Dedifferentiated amniotic fluid mesenchymal stem cell (primary cell): Measurements from ENCODE around the gene ZNF442.
"Not testable (repeated sequence)": the region's sequence is repeated elsewhere in the genome, so short reads cannot be mapped to it uniquely, and the experiment has no call there.

ENCODE experiments used
- DNase-seq: peaks from one replicate; pipeline ENCODE4 v3.0.0-alpha.2; 2016; ENCODE audit errors: extremely low spot score

ZNF442 gene

GRCh38 chr19:12365236-12366162 is at the start of gene ZNF442:
TSS of gene ZNF442 (minus strand) at chr19:12365683. CDS start at chr19:12363631, 2,052 bp downstream.
- peak; percentile 95 for DNase-seq

GRCh38 chr19:12411893-12412292 is 46.4 kb upstream of the ZNF442 start:
- DNase-seq, result no peak

GRCh38 chr19:12400633-12401502 is 35.4 kb upstream of the ZNF442 start, which contains the start of gene ZNF799:
TSS of gene ZNF799 (minus strand) at chr19:12401271. CDS start at chr19:12401070, 201 bp downstream.
- DNase-seq, result peak; percentile 92

- not testable (repeated sequence) for DNase-seq
Measured at GRCh38 chr19:12399901-12400632, 34.6 kb upstream of the ZNF442 start.

GRCh38 chr19:12391148-12391547 is 25.7 kb upstream of the ZNF442 start:
- DNase-seq, result not testable (repeated sequence)

GRCh38 chr19:12386365-12386764 is 20.9 kb upstream of the ZNF442 start:
- DNase-seq, result not testable (repeated sequence)

- no peak for DNase-seq
Measured at GRCh38 chr19:12380444-12380737, 14.9 kb upstream of the ZNF442 start.

- no peak for DNase-seq
Measured at GRCh38 chr19:12379732-12380443, 14.4 kb upstream of the ZNF442 start.

- no peak for DNase-seq
Measured at GRCh38 chr19:12374026-12374425, 8.5 kb upstream of the ZNF442 start.

- no peak for DNase-seq
Measured at GRCh38 chr19:12364391-12365235, 870 bp downstream of the ZNF442 start.

- not testable (repeated sequence) for DNase-seq
Measured at GRCh38 chr19:12362236-12362635, 3.2 kb downstream of the ZNF442 start.

- no peak for DNase-seq
Measured at GRCh38 chr19:12353375-12353774, 12.1 kb downstream of the ZNF442 start.

- DNase-seq, result no peak
Measured at GRCh38 chr19:12350890-12351197, 14.6 kb downstream of the ZNF442 start.

GRCh38 chr19:12350185-12350889 is 15.1 kb downstream of the ZNF442 start:
- no peak for DNase-seq

GRCh38 chr19:12346896-12347295 is 18.6 kb downstream of the ZNF442 start:
- DNase-seq, result no peak

- no peak for DNase-seq
Measured at GRCh38 chr19:12345197-12345596, 20.3 kb downstream of the ZNF442 start.

GRCh38 chr19:12333162-12334159 is 32.0 kb downstream of the ZNF442 start, which contains the start of gene ZNF563:
TSS of gene ZNF563 (minus strand) at chr19:12333633. CDS start at chr19:12333482, 151 bp downstream.
- peak; percentile 93 for DNase-seq

GRCh38 chr19:12331211-12331941 is 34.1 kb downstream of the ZNF442 start:
- no peak for DNase-seq
